Stimulated activated effector memory CD8-positive, alpha-beta T cell treated with anti-CD3 and anti-CD28 coated beads, Interleukin-12 subunit alpha, Interleukin-12 subunit beta, amount 100 ng/mL, for 72 hours (primary cell): ENCODE data around the gene WSCD1.
A peak's percentile ranks its signal among the peaks of the same experiment; 100 is the strongest.

Experiments used
- ATAC-seq: fragments of 150-1000 bp; cut with Tn5 transposase; 2 replicates; pipeline ENCODE4 v1.10.0; 2021
- DNase-seq, 2 donors: peaks; one replicate each; pipeline ENCODE4 v3.0.0; 2021 to 2022; ENCODE audit warnings: low spot score in 2 of 2
- H3K27ac Mint-ChIP-seq: one replicate; pipeline ENCODE4 v1.8.0; 2022; ENCODE audit warnings: mild to moderate bottlenecking, mixed read lengths
- H3K36me3 Mint-ChIP-seq: one replicate; pipeline ENCODE4 v1.8.0; 2022; ENCODE audit warnings: mild to moderate bottlenecking, mixed read lengths
- H3K4me1 Mint-ChIP-seq: one replicate; pipeline ENCODE4 v1.8.0; 2022; ENCODE audit warnings: mixed read lengths
- H3K4me3 Mint-ChIP-seq: one replicate; pipeline ENCODE4 v1.8.0; 2022; ENCODE audit warnings: mild to moderate bottlenecking, mixed read lengths
- H3K9me3 Mint-ChIP-seq: one replicate; pipeline ENCODE4 v1.8.0; 2022; ENCODE audit warnings: mixed read lengths

WSCD1 gene

GRCh38 chr17:6104956-6105648 lies 34.9 kb downstream of the WSCD1 start:
- H3K4me3 Mint-ChIP-seq: no peak overlapping the region
- no peak overlapping the region for H3K27ac Mint-ChIP-seq
- H3K4me1 Mint-ChIP-seq: no peaks in the 10 kb centered on the region
- H3K36me3 Mint-ChIP-seq: no peaks in the 10 kb centered on the region
- ATAC-seq (no peak), DNase-seq (no peak)
- H3K9me3 Mint-ChIP-seq: no peaks in the 10 kb centered on the region

GRCh38 chr17:6105649-6106007 lies 35.4 kb downstream of the WSCD1 start:
- Mint-ChIP-seq H3K27ac (no peak overlapping the region), H3K36me3 (no peaks in the 10 kb centered on the region), H3K4me1 (no peaks in the 10 kb centered on the region), H3K9me3 (no peaks in the 10 kb centered on the region), H3K4me3 (no peak overlapping the region)
- no peak for ATAC-seq
- DNase-seq: no peak

DNA sequence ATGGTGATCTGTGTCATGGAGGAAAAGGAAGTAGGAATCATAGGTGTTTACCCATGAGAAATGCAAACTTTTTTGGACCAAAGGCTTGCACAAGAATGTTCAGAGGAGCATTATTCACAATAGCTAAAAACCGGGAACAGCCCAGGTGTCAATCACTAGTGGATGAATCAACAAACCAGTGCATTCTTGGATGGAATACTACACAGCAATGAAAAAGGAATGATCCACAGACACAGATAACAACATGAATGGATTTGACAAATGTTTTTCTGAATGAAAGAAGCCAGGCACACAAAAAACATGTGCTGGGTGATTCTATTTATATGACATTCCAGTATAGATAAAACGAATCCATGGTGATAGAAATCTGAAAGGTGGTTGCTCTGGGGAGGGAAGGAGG lies 36.0 kb downstream of the WSCD1 start:
- no peak overlapping the region for H3K27ac Mint-ChIP-seq
- no peak for DNase-seq
- H3K9me3 Mint-ChIP-seq: no peaks in the 10 kb centered on the region
- no peak for ATAC-seq
- no peak overlapping the region for H3K4me3 Mint-ChIP-seq
- H3K4me1 Mint-ChIP-seq: no peaks in the 10 kb centered on the region
- no peaks in the 10 kb centered on the region for H3K36me3 Mint-ChIP-seq

- ATAC-seq: no peak
- Mint-ChIP-seq H3K9me3 (no peaks in the 10 kb centered on the region), H3K4me1 (no peaks in the 10 kb centered on the region), H3K4me3 (no peak overlapping the region), H3K36me3 (no peaks in the 10 kb centered on the region), H3K27ac (no peak overlapping the region)
- DNase-seq: no peak
Measured at GRCh38 chr17:6107791-6108190, 37.6 kb downstream of the WSCD1 start.

GRCh38 chr17:6108382-6108781 lies 38.2 kb downstream of the WSCD1 start:
- ATAC-seq (no peak), DNase-seq (no peak)
- Mint-ChIP-seq H3K9me3 (no peaks in the 10 kb centered on the region), H3K27ac (no peak overlapping the region), H3K4me3 (no peak overlapping the region), H3K4me1 (no peaks in the 10 kb centered on the region), H3K36me3 (no peaks in the 10 kb centered on the region)

DNA sequence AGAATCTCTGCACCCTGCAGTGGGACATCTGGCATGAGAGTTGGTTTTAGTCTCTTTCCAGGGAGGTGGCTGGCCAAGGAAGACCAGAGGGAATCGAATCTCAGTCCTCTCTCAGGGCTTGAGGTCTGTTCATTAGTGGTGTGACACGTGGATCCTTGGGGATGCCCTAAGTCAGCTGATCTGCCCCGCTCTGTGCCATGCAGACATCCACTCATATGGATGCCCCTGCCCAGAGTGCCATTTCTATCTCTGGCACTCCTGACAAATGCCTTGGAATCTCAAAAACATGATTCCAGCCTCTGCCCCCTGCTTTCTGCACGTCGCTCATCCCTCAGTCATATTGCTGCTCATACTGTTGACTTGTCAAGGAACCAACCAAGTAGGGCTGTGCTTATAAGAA lies 38.8 kb downstream of the WSCD1 start:
- Mint-ChIP-seq H3K9me3 (no peaks in the 10 kb centered on the region), H3K4me1 (no peaks in the 10 kb centered on the region), H3K27ac (no peak overlapping the region), H3K4me3 (no peak overlapping the region), H3K36me3 (no peaks in the 10 kb centered on the region)
- DNase-seq (no peak), ATAC-seq (no peak)

GRCh38 chr17:6109536-6109935 lies 39.4 kb downstream of the WSCD1 start:
- Mint-ChIP-seq H3K9me3 (no peaks in the 10 kb centered on the region), H3K4me3 (no peak overlapping the region), H3K36me3 (no peaks in the 10 kb centered on the region), H3K4me1 (no peaks in the 10 kb centered on the region), H3K27ac (no peak overlapping the region)
- ATAC-seq: no peak
- DNase-seq: no peak

DNA sequence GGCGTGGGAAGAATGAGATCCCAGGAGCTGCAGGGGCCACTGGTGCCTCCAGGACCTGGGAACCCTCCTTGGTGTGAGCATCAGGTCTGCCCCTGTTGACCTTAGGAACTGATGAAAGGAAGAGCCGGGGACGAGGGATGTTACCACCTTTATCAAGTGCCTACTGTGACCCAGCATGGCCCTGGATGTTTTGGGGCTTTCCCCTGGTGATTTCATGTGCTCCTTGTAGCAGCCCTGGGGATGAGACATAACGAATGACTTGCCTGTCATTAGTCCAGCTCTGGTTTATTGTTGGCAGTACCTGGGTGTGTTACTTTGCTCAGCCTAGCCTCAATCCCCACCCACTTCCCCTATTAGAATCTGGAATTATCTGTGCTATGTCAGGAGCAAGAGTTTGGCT lies 39.9 kb downstream of the WSCD1 start:
- ATAC-seq (peak; percentile 67), DNase-seq (no peak)
- Mint-ChIP-seq H3K9me3 (no peaks in the 10 kb centered on the region), H3K27ac (no peak overlapping the region), H3K4me3 (no peak overlapping the region), H3K36me3 (no peaks in the 10 kb centered on the region), H3K4me1 (no peaks in the 10 kb centered on the region)

- Mint-ChIP-seq H3K9me3 (no peaks in the 10 kb centered on the region), H3K36me3 (no peaks in the 10 kb centered on the region), H3K4me1 (no peaks in the 10 kb centered on the region), H3K27ac (no peak overlapping the region), H3K4me3 (no peak overlapping the region)
- DNase-seq (no peak), ATAC-seq (peak; percentile 59)
Measured at GRCh38 chr17:6110592-6110991, 40.4 kb downstream of the WSCD1 start.

- no peaks in the 10 kb centered on the region for H3K36me3 Mint-ChIP-seq
- no peak for ATAC-seq
- no peak overlapping the region for H3K4me3 Mint-ChIP-seq
- H3K4me1 Mint-ChIP-seq: no peaks in the 10 kb centered on the region
- H3K9me3 Mint-ChIP-seq: peaks cover 4% of the 10 kb centered on the region
- no peak overlapping the region for H3K27ac Mint-ChIP-seq
- DNase-seq: no peak
Measured at GRCh38 chr17:6120351-6120750, 50.2 kb downstream of the WSCD1 start.

- Mint-ChIP-seq H3K9me3 (peaks cover 4% of the 10 kb centered on the region), H3K4me1 (no peaks in the 10 kb centered on the region), H3K27ac (no peak overlapping the region), H3K4me3 (no peak overlapping the region), H3K36me3 (peaks cover 6% of the 10 kb centered on the region)
- ATAC-seq (no peak), DNase-seq (no peak)
Measured at GRCh38 chr17:6124856-6125255, 54.7 kb downstream of the WSCD1 start.

- Mint-ChIP-seq H3K9me3 (peaks cover 4% of the 10 kb centered on the region), H3K27ac (no peak overlapping the region), H3K36me3 (peaks cover 6% of the 10 kb centered on the region), H3K4me3 (no peak overlapping the region), H3K4me1 (no peaks in the 10 kb centered on the region)
- DNase-seq (no peak), ATAC-seq (peak; percentile 32)
Measured at GRCh38 chr17:6126768-6127167, 56.6 kb downstream of the WSCD1 start.

DNA sequence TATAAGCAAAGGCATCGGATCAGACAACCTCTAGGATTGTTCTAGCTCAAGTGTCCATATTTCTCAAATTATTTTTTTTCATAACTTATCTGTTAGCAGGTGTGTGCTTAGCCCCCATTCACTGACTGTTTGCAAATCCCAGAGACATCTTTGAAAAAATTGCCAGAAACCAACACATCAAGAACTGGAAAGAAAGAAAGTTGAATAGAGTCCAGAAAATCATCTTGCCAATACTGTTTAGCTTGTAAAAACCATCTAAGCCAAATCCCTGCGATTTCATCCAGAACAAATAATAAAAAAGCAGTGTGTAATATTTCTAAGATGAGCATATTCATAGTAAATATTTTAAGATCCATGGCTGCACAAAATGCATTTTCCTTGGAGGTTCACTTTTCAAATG lies 64.5 kb downstream of the WSCD1 start:
- Mint-ChIP-seq H3K4me3 (no peak overlapping the region), H3K4me1 (no peaks in the 10 kb centered on the region), H3K9me3 (no peaks in the 10 kb centered on the region), H3K36me3 (no peaks in the 10 kb centered on the region), H3K27ac (no peak overlapping the region)
- DNase-seq (no peak), ATAC-seq (no peak)

- no peaks in the 10 kb centered on the region for H3K9me3 Mint-ChIP-seq
- H3K4me3 Mint-ChIP-seq: no peak overlapping the region
Measured at GRCh38 chr17:6135236-6135635, 65.1 kb downstream of the WSCD1 start.

GRCh38 chr17:6135996-6136395 lies 65.8 kb downstream of the WSCD1 start:
- no peak overlapping the region for H3K27ac Mint-ChIP-seq
- DNase-seq (no peak), ATAC-seq (no peak)
- no peaks in the 10 kb centered on the region for H3K4me1 Mint-ChIP-seq
- H3K9me3 Mint-ChIP-seq: no peaks in the 10 kb centered on the region
- no peak overlapping the region for H3K4me3 Mint-ChIP-seq
- no peaks in the 10 kb centered on the region for H3K36me3 Mint-ChIP-seq

More at GRCh38 chr17:6135236-6135635, 65.1 kb downstream of the WSCD1 start:
- no peak for DNase-seq
- Mint-ChIP-seq H3K36me3 (no peaks in the 10 kb centered on the region), H3K27ac (no peak overlapping the region), H3K4me1 (no peaks in the 10 kb centered on the region)
- no peak for ATAC-seq

DNA sequence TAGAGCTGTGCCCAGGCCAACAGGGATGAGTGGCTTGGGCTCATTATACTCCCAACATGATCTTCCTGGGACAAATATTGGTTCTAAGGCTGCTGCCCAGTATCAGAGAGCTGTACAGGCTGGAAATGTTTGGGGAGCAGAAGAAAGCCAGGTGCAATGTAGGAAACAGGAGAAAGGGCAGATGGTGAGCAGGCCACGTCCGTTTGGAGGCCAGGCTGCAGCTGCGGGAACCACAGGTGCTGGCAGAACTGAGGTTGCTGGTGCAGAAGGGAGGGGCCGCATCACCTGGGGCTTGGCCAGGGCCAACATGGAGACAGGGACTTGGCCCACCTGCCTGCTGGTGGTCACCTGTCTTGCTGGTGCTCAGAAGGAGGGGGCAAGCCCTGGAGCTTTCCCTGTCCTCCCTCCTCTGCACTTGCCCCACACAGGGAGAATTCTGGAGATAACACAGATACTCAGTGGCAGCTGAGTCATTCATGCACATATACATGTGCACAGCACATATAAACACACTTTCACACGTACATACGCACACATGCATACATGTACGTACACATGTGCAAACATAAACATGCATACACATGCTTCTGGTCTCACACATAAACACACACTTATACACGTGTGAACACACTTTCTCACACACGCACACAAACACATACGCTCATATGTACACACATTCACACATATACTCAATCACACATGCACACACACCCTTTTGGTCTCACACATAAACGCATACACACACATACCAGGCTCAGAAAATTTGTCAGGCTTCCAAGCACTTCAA lies 67.7 kb downstream of the WSCD1 start:
- Mint-ChIP-seq H3K27ac (no peak overlapping the region), H3K4me3 (no peak overlapping the region), H3K36me3 (no peaks in the 10 kb centered on the region), H3K4me1 (no peaks in the 10 kb centered on the region), H3K9me3 (no peaks in the 10 kb centered on the region)
- no peak for DNase-seq
- no peak for ATAC-seq
